ENCODE results near the gene ZFP36L2.

The ZFP36L2 gene

DNA sequence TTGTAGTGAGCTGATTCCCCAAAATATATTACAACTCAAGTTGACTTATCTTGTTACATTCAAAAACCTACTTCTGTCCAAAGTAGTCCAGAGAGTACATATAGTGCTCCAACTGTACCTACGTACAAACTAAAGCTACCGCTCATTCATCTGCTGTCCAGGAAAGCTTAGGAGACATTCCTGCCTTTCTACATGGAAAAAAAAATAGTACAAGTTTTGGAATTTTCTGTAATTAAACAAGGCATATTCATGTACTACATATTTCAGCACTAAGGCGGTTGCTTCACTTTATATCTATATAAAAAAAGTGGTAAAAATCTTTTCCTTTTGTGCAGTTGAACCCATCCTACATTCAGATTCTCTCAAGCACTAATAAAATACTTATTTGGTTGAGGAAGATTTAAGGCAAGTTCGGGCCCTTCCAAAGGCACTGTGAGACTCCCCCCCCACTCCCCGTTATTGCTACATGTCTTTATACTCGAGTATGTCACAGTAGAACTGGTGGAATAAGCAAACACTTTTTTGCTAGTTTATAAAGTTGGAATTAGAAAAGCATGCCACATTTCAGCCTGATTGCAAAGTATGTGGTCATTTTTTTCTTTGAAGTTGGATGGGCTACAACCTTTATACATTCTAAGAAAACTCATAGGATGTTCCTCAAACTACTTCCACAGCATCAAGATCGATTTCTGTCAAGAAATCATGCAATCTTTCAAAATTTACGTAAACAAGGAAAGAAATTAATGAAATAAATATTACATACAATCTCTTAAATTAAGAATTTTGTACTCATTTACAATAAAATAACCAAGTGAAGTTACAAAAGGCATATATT is 3.7 kb downstream of the ZFP36L2 start:
- no peak for DNase-seq

DNA sequence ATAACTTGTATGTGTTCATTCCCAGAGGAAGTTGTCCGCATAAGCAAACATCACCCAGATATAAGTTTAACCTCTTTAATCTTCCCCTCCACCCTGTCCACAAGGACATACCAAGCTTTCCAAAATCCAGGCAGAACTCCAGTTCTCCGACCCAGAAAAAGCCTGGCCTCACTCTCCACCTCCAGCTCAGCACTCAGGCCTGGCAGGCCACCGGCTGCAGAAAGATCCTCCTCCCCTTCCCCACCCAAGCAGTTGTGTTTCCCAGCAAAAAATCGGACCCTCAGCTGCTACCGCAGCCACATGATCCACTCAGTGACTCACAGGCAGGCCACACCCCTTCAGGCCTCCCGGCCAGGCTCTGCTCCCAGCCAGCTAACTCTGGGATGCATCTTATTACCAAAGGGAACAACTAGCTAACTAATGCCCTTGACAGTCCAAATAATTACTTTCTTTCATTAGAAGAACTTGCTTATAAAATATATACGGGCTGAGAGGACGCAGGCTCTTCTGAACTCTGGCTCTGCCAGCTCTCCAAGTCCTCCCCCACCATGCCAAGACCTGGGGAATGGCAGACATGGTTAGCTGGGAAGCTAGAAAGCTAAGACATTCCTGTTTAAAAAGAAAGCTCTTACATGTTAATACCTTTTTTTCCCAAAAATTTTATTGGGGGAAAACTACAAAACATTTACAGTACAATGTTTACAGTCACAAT is 4.5 kb downstream of the ZFP36L2 start:
- DNase-seq, result peak; percentile 62

DNA sequence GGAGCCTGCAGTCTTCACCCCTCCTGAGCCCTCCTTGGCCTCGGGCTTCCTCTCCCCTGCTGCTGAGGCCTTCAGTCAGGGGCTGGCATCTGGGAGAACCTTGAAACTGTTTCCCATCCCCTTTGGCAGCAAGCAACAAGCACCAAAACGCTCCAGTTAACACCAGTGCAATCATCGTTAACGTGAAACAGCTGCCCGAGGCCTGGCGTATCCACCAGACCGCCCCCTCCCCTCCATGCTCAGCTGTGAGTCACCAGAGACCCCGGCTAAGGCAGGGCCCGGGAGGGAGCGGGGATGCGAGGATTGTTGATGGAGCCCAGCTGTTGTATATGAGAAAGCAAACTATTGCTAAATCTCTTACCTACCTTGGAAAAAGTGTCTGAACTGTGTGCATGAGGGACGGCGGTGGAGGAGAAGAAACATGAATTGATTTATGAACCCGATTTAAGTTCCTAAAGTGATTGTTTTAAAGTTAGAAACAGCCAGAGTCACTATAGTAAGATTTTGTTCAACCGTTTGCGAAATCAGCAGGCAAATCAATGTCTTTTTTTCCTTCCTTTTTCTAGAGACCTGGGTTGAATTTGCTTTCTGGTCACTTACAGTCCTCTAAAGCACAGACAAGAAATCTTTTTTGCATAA is 5.2 kb downstream of the ZFP36L2 start:
- DNase-seq, result peak; percentile 53

DNA sequence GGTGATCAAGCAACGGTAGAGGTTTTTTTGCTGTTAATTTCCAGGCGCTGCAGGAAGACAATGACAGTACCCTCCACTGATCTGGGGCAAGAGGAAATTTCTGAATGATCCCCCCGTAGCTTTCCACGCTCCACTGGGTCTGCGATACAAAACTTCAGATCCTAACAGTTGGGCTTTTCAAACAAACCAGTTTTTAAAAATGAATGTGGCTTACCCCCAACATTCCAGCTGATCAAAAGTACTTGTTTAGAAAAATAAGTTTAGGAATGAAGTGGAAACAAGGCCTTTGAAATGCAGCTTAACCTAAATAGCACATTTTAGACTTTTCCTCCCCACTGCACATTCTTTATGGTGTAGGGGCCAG is 5.7 kb downstream of the ZFP36L2 start:
- no peak for DNase-seq

DNA sequence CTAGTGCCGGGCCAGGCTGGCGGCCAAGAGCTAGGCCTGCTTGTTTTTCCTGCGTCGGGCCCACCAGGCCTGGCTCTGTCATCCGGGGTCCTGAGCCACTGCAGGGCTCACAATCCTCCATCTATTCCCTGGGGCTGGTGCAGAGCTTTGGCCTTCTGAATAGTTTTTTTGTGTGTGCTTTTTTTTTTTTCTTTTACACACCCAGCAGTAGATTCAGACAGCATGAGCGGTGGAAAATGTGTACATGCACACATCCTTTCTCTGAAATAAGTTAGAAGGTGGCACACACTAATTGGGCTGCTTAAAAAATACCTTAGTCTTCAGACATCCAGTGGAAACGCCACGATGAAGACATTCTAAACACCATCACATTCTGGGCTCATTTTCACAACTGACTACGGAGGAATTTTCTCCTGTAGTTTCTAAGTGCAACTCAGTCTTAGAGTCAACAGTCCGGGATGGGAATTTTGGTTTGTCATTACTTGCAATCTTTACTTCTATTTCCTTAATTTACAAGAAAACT is 6.1 kb downstream of the ZFP36L2 start:
- DNase-seq, result no peak

DNA sequence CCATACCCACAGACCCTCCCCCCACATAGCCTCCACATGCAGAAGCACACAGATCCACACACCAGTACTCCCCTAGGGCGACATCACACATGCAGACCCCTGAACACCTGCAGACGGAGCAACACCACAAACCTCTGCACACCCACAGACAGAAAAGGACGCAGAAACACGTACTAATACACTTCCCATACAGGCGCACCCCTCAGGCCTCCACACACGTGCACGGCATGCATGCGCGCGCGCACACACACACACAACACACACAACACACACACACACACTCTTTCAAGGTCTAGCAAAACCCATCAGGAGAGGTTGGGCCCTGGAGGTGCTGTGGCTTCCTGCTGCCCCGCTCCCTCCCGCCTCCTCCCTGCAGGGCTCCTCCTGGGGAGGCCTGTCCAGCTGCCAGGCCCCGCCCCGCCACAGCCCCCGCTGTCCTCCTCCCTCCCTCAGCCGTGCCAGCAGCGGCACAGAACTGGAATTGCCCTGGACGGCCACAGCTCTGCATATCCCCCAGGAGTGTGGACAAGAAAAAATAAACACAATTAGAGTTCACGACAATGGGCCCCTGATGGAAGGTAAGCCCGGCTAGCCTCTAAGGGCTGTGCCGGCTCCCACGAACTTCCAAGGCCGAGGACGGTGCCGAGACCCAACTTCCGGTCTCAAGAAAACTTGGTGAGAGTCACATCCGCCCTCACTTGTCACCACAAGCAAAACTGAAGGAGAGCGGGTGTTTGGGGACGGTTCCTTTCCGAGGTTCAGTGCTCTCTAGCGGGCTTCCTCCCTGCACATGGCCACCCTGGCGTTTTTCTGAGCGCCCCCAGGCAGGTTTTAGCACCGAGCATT is 6.8 kb downstream of the ZFP36L2 start:
- DNase-seq, result peak; percentile 68

DNA sequence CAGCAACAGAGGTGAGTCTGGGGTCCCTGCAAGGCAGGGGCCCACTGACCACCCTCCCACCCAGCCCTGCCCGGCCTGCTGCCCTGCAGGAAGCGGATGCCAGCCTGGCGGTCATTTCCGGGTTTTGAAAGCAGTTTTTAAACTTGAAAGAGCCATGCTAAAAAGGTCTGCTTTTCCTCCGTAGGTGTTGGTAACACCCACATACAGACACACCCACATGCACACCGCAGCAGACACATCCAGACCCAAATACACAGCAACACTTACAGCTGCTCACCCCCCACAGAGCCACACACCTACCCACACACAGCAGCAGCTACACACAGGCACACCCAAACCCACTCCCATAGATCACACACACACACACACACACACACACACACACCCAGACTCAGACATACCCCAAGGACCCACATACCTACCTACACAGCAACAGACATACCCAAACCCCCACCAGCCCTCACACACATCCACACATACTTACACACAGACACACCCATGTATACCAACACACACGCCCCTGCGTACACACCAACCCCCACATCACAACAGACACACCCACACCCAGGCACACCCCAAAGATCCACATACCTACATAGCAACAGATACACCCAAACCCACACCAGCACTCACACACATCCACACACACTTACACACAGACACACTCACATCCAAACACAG is 7.6 kb downstream of the ZFP36L2 start:
- peak; percentile 75 for DNase-seq

DNA sequence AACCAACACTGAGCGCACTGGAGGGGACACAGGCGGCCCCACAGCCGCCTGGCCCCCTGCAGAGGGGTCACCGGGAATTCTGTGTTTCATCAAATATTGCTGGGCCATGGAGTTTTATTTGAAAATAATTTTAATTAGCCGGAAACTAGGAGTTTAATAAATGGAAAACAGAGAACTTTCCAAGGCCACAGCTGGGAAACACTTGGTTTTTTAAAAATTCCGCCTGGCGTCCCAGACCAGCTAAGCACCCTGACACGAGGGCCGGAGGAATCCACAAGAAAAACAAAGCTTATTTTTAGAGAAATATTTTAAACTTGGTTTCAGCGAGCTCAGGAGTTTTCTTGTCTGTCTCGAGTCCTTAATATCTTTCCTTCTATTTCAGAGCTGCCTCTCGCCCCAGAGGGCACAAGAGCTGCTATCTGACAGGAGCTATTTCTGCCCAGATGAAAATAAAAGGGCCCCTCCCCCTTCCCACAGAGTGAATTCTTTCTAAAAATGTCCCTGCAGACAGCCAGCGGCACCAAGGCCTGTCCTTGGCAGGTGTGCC is 8.2 kb downstream of the ZFP36L2 start:
- no peak for DNase-seq

DNA sequence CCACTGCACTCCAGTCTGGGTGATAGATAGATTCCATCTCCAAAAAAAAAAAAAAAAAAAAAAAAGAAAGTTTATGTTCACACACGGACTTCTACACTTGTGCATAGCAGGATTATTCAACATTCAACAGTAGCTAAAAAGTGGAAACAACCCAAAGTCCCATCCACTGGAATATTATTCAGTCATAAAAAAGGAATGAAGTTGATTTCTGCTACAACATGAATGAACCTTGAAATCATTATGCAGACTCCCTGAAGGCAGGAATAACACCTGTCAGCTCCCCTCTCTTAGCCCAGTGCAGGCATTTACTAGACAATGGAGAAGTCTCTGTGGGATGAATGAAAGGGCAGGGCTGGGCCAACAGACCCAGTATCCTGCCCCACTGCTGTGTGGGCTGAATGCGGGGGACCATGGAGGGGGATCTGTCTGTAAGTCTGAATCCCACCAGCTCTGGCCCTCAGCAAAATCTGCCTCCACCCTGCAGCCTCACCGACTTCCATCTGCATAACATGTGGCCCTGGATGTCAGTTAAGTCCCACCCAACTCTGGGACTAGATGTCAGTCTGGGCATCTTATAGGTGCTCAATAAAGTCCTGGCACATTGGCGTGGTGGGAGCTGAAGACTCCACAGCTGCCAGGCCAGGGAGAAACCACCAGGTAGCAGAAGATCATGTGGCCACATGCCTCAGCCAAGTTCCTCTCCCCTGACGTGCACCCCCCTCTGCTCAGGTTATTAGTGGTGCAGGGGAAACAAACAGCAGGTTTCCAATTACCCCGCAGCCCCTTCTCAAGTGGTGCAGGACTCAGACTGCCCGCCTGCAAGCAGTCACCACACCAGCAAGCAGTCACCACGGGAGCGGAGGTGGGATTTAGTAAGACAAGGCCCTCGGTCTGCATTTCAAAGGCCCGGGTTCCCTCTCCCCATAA is 8.9 kb downstream of the ZFP36L2 start:
- no peak for DNase-seq

DNA sequence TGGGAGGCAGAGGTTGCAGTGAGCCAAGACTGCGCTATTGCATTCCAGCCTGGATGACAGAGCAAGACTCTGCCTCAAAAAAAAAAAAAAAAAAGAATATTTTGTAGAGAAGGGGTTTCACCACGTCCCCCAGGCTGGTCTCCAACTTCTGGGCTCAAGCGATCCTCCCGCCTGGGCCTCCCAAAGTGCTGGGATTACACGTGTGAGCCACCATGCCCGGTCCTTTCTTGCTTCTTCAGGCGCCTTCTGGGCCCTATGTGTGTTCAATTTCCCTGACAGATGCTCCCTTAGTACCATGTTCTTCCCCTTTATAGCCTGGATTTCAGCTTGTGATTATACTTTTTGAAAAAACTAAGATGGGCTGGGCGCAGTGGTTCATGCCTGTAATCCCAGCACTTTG is 9.8 kb downstream of the ZFP36L2 start:
- DNase-seq, result no peak

DNA sequence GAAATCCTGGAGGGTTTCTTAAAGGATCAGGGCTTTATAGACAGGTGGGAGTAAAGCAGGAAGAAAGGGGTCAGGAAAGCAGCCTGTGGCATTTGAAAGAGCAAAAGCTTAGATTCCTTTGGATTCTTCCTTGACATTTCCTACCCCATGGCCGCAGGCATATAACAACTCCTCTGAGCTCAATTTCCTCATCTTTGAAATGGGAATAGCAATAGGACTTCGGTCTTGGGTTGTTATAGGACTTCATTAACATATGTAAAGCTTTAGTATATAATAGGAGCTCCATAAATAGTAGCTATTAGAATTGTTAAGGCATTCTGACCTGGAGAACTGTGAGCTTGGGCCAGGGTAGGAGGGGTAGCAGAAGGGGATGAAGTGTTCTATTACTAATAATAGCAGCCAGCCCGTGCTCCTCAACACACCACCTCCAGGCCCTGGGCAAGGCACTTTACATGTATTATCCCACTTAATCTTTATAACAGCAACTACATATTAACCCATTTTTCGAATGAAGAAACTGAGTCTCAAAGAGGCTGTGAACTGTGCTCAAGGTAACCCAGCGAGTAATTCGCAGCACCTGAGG is 10.6 kb downstream of the ZFP36L2 start:
- no peak for DNase-seq

DNA sequence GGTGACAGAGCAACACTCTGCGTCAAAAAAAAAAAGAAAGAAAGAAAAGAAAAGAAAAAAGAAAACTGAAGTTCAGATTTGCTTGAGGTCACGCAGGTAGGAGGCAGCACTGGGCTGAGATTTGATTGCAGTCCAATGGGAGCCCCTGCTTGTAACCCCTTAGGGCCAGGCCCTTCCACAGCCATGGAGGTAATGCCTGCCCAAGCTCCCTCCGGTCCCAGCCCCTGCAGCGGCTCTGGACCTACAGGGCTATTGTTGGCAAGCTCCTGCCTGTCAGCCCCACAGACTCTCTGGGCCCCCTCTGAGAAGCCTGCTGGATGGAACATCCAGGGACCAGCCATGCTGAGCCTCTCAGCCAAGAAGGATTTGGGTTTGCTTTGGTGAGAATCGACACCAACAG is 12.2 kb downstream of the ZFP36L2 start:
- no peak for DNase-seq

DNA sequence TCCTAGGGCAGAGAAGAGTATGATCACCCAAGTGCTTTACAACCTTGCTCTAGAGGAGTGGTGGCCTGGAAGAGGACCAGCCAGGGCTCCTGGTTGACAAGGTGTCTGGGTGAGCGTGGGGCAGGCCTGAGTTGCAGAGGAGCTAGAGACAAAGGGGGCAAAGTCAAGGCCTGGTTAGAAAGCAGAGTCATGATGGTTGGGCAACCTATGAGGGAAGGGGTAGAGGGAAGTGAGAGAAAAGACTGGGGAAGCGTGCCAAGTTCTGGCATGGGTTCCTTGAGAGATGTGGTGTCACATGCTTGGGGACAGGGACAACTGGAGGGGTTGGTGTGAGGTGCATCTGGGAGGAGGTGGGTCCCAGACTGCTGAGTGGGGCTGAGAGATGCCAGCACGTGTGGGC is 13.5 kb downstream of the ZFP36L2 start:
- DNase-seq, result no peak

DNA sequence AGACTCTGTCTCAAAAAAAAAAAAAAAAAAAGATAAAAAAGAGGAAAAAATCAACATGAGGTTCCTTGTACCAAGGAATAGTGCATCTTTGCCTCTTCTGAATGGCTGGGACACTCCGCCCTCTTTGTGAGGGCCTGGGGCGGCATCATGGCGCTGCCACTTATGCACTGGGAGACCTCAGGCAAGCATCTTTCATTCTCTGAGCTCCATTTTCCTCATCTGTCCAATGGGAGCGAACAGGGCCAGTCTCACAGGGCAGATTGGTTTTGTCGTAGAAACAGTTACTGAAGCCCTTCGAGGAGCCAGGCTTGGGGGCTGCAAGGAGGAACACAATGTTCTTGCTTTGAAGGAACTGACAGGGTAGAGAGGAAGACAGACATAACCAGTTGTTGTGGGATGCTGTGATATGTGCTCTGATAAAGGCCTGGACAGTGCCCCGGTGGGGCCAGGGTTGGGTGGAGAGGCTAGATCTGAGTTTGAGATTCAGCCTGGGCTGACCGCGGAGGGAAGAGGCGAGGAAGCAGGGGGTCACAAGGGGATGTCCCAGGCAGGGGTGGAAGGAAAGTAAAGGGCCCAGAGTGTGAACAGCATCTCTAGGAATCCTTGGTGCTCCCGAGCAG is 14.1 kb downstream of the ZFP36L2 start:
- no peak for DNase-seq

DNA sequence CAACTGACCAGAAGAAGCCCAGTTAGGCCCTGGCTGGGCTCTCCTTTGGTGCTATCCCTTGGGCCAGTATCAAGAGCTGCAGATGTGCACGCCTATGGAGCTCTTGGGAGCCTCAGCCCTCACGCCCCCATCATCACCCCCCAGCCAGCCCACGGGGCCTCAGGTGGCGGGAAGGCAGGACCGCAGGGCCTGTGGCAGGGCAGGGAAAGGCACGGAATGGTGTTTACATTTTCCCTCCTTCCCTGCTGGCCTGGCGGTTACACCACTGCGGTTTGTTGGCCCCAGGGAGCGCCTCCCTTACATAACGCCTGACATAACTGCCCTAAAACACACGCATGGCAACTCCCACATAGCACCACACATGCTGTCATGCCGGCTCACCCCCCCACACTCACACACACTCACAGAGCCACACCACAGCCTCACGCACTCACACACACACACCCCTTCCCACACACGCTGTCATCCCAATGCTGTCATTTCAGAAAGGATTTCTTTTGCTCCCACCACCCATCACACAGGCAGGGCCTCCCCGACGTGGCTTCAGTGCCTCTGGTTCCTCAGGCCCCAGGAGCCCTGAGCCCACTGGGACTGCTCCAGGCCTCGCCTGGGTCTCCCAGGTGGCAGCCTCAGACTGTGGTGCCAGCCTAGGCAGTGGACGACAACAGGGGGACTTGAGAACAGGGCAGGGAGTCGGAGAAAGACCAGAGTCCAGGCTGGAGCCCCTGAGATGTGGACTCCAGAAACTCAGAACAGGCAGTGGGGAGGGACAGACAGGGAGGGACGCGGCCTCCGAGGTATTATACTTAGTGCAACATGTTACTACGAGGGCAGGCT is 15.7 kb downstream of the ZFP36L2 start:
- no peak for DNase-seq

DNA sequence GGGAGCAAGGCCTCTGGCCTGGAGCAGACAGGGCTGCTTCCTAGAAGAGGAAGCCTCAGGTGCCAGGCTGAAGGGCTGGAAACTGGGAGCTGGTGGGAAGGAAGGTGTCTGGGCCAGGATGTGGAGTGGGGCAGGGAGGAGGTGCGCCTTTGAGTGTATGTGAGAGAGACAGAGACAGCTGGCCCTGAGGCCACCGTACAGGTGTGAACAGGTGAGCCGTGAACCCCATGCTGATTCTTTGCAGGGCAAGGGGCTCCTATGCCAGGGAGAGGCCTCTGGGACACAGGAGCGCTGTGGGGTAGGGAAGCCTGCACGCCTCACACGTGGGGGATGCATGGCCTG is 16.3 kb downstream of the ZFP36L2 start:
- DNase-seq, result no peak

DNA sequence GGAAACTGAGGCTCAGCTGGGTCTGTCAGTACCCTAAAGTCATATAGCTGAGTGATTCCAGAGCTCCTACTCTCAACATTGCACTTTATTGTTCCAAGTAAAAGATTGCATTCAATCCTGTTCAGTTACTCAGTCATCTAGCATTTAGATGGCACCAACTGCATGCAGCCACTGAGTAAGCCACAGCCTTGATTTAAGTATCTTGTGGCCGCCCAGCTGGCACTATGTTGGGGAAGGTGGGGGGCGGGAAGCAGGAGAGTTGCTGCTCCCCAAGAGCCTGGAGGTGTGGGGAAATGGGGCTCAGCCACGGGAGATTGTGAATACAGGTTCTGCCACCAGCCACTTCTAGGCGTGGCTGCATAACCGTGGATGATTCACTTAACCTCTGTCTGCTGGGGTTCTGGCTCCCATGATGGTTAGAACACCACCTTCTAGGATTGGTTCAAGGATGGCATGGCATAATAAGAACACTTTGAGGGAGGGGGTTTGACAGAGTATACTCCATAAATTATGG is 17.1 kb downstream of the ZFP36L2 start:
- DNase-seq, result no peak

DNA sequence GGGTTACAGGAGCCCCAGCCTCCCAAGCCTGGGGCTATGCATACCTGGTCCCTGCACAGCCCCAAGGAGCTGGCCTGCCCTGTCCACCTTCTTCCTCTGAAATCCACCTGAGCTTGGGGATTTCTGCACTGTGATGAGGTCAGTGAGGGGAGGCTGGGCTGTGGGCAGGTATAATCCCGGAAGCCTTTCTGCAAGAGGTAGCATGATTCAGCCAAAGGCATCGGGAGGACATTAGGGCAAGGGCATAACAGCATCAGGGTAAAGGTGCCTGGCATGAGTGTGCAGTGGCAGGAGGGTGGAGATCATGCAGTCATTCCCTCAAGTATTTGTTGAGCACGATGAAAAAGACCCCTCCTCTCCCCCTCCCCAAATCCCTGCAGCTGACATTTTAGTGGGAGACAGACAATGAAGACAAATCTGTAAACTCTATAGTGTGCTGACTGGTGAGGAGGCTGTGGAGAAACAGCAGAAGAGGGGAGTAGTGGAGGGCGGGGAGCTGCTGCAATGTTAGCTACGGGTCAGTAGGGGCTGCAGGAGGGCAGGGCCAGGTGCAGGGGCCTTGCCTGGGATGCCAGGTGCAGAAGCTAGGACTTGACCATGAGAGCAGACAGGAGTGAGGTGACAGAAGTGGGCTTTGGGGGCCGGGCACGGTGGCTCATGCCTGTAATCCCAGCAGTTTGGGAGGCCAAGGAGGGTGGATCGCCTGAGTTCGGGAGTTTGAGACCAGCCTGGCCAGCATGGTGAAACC is 18.7 kb downstream of the ZFP36L2 start:
- DNase-seq, result no peak

All from activated CD4-positive, alpha-beta T cell treated with anti-CD3 and anti-CD28 coated beads, Interleukin-2, amount 50 U/mL, for 1 hour (primary cell).